ENCODE results near the gene TRIM56.
"Not testable (repeated sequence)": the region's sequence is repeated elsewhere in the genome, so short reads cannot be mapped to it uniquely, and the experiment has no call there.

The TRIM56 gene

DNA sequence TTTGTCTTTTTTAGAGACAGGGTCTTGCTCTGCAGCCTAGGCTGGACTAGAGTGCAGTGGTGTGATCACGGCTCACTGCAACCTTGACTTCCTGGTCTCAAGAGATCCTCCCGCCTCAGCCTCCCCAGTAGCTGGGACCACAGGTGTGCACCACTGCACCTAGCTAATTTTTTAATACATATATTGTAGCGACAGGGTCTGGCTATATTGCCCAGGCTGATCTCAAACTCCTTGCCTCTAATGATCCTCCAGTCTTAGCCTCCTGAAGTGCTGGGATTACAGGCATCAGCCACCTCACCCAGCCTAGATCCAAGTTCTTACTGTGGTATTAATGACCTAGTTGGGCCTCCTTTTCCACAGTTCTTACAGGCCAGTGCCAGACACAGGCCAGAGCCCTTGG lies 29.9 kb downstream of the TRIM56 start:
- DNase-seq = no peak

DNA sequence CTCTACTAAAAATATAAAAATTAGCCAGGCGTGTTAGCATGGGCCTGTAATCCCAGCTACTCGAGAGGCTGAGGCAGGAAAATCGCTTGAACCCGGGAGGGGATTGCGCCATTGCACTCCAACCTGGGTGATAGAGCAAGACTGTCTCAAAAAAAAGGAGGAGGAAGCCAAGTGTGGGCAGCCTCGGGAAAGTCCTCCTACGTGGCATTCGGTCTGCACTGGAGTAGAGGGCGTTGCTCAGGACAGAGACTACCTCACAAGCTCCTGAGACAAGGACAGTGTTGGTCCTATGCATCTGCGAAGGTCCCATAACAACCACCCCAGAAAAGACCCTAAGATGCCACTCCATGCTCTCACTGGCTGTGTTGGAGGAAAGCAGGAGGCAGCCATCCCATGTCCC lies 31.6 kb downstream of the TRIM56 start:
- no peak for DNase-seq

DNA sequence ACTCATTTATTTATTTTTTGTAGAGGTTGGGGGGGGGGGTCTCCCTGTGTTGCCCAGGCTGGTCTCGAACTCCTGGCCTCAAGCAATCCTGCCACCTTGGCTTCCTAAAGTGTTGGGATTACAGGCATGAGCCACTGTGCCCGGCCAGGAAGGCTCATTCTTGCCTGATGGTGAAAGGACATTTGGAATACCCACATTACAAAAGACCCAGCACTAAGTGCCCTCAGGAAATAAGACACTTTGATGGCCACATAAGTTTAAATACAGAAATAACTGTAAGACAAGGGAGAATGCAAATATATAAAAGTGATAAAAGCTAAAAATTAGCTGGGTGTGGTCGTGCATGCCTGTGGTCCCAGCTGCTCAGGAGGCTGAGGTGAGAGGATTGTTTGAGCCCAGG lies 33.6 kb downstream of the TRIM56 start:
- DNase-seq = no peak

DNA sequence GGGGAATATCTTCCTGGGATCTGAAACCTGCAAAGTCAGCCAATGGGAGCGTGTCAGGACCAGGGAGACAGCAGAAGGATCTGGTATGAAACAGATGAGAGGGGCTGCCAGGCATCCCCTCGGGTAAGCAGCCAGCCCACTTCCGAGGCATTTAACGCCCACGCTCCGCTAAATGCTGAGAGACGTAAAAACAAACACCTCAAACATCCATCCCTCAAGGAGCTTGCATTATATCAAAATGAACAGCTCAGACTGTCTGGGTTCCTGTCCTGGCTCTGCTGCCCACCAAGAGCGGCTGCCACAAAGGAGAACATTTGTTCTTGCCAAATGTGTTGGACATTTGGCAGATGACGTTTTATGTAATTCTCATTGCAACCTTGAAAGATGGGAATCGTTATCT lies 34.6 kb downstream of the TRIM56 start:
- no peak for DNase-seq

DNA sequence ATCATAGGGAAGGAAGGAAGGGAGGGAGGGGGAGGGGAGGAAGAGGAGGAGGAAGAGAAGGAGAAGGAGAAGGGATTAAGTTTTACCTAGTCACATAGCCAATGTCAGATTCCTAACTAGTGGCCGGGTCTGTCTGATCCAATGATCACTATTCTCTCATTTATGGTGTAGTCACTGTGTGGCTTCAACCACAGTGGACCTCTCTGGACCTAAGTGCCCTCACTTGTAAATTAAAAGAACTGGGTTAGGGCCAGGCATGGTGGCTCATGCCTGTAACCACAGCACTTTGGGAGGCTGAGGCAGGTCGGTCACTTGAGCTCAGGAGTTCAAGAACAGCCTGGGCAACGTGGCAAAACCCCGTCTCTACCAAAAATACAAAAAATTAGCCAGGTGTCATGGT lies 35.0 kb downstream of the TRIM56 start:
- DNase-seq = no peak

DNA sequence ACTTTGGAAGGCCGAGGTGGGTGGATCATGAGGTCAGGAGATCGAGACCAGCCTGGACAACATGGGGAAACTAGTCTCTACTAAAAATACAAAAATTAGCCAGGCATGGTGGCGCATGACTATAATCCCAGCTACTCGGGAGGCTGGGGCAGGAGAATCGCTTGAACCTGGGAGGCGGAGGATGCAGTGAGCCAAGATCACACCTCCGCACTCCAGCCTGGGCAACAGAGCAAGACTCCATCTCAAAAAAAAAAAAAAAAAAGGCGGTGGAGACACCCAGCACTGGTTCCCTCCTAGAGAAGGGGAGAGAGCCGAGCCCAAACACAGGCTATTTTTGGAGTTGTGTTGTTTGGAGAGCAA lies 36.3 kb downstream of the TRIM56 start:
- DNase-seq = not testable (repeated sequence)

DNA sequence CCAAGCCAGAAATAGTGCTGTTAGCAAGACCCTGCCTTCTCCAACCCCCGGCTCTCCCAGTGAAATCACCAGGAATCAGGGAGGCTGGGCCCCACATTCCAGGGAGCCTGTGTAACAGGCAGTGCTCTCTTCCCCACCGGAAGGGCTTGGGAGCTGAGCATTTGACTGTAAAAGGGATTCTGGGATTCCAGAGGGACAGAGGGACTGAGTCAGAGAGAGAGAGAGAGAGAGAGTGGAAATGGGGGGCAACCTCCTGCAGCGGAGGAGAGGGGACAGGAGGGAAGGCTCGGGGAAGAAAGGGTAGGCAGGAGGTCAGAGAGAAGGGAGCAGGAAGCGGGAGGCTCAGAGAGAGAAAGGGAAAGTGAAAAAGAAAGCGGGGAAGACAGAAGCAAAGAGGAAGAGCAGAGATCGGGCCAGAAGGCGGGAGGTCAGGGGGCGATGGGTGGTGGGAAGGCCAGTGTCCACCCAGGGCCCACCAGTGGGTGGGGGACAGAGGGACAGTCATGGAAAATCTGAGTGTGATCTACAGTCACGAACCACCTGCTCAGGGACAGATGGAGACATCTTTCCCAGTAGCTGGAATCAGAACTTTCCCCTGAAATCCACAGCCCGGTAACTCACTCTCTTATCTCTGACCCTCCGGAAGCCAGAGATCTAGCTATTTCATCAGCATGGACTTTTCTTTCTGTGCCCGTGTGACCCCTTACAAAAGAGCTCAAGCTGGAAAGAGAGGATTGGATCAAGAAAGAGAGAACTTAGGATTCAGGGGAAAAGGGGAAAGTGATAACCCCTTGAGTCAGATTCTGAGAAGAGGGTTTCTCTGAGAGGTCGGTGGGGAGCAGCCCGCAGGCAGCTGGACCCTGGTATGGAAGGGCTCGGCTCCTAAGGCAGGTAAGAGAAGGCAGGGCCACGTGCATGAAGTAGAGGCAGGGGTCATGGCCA lies 37.0 kb downstream of the TRIM56 start:
- no peak for DNase-seq

DNA sequence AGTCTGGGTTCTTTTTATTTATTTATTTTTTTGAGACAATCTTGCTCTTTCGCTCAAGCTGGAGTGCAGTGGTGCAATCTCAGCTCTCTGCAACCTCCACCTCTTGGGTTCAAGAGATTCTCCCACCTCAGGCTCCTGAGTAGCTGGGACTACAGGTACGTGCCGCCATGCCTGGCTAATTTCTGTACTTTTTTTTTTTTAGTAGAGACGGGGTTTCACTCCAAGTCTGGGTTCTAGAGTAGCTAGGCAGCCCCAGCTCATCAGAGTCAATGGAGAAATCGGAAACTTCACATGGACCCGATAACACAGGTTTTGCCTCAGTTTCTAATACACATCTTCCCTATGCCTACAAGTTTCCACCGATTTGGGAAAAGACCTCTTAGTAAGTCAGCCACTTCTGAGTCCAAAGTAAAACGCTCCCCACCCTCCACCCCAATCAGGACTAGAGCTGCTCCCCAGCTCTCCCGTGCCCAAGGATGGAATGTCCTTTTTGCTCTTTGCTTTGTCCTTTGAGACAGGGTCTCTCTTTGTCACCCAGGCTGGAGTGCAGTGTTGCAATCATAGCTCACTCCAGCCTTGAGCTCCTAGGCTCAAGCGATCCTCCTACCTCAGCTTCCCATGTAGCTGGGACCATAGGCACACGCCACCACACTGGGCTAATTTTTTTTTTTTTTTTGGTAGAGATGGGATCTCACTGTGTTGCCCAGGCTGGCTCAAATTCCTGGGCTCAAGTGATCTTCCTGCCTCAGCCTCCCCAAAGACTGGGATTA lies 37.8 kb downstream of the TRIM56 start:
- no peak for DNase-seq

DNA sequence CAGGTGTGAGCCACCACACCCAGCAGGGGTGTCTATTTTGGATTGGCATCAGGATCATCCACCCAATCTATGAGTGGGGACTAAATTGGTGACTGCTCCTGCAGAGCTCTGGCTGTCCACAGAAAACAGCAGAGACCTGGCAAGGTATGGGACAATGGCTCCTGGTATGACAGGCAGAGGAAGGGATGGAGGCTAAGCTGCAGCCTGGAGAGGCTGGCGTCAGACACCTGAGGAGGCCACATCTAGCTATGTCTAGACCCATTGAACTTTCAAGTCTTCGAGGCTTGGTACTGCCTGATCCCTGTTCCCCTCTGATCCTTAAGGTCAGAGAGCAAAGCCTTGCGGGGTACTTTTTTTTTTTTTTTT lies 38.4 kb downstream of the TRIM56 start:
- no peak for DNase-seq

DNA sequence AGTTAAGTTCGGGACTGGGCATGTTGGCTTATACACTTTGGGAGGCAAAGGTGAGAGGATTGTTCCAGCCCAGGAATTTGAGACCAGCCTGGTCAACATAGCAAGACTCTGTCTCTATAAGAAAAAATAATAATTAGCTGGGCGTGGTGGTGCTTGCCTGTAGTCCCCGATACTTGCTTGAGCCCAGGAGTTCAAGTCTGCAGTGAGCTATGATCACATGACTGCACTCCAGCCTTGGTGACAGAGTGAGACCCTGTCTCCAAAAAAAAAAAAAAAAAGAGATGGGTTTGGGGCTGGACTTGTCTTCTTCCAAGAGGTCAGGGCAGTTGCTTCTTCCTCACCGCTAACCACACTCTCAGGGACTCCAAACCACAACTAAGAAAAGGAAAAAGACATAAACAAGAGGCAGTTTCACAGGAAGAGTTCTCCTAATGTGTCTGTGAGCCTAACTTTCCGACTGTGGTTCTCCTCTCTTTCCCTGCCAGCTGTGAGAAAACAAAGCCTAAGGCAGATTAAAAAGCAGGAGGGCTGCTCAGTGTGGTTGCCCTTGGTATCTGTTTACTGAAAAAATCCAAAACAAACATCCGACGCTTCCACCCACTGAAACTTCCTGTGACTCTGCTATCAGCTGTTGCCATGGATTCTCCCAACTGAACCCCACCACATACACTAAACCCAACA lies 39.2 kb downstream of the TRIM56 start:
- DNase-seq = no peak

DNA sequence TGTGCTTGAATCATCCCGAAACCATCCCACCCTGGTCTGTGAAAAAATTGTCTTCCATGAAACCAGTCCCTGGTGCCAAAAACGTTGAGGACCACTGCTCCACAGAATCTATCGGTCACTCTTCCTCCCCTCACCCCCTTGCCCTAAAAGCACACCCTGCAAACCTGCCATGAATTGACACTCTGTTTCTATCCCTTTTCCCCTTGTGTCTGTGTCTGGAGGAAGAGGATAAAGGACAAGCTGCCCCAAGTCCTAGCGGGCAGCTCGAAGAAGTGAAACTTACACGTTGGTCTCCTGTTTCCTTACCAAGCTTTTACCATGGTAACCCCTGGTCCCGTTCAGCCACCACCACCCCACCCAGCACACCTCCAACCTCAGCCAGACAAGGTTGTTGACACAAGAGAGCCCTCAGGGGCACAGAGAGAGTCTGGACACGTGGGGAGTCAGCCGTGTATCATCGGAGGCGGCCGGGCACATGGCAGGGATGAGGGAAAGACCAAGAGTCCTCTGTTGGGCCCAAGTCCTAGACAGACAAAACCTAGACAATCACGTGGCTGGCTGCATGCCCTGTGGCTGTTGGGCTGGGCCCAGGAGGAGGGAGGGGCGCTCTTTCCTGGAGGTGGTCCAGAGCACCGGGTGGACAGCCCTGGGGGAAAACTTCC lies 40.8 kb downstream of the TRIM56 start:
- DNase-seq = peak; percentile 12

DNA sequence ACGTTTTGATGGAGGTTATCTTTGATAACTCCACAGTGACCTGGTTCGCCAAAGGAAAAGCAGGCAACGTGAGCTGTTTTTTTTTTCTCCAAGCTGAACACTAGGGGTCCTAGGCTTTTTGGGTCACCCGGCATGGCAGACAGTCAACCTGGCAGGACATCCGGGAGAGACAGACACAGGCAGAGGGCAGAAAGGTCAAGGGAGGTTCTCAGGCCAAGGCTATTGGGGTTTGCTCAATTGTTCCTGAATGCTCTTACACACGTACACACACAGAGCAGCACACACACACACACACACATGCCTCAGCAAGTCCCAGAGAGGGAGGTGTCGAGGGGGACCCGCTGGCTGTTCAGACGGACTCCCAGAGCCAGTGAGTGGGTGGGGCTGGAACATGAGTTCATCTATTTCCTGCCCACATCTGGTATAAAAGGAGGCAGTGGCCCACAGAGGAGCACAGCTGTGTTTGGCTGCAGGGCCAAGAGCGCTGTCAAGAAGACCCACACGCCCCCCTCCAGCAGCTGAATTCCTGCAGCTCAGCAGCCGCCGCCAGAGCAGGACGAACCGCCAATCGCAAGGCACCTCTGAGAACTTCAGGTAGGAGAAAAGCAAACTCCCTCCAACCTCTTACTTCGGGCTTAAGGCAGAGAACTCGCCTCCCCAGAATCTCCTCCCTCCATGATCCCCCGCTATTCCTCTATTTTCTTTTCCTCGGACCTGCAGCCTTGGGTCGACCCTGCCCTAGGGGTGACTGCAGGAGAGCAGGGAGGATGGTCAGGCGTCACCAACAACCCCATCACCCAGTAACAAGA lies 41.6 kb downstream of the TRIM56 start, which contains the start of gene SERPINE1:
SERPINE1 (plus strand) TSS at position 454 of the 809 bp plus-strand sequence. CDS start 1,290 bp downstream, outside the sequence.
- peak; percentile 27 for DNase-seq

DNA sequence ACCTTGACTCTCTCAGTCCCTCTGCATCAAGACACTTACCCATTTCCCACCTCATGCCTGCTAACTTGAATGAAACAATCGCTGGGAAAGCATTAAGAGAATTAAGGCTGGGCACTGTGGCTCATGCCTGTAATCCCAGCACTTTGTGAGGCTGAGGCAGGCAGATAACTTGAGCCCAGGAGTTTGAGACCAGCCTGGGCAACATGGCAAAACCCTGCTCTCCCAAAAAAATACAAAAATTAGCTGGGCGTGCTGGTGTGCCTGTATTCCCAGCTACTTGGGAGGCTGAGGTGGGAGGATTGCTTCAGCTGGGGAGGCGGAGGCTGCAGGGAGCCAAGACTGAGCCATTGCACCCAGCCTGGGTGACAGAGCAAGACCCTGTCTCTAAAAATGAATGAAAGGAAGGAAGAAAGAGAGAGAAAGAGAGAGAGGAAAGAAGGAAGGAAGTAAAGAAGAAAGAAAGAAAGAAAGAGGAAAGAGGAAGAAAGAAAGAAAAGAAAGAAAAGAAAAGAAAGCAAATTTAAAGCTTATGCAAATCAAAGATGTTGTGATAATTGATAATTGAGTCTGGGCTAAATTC lies 42.3 kb downstream of the TRIM56 start:
- DNase-seq = no peak

DNA sequence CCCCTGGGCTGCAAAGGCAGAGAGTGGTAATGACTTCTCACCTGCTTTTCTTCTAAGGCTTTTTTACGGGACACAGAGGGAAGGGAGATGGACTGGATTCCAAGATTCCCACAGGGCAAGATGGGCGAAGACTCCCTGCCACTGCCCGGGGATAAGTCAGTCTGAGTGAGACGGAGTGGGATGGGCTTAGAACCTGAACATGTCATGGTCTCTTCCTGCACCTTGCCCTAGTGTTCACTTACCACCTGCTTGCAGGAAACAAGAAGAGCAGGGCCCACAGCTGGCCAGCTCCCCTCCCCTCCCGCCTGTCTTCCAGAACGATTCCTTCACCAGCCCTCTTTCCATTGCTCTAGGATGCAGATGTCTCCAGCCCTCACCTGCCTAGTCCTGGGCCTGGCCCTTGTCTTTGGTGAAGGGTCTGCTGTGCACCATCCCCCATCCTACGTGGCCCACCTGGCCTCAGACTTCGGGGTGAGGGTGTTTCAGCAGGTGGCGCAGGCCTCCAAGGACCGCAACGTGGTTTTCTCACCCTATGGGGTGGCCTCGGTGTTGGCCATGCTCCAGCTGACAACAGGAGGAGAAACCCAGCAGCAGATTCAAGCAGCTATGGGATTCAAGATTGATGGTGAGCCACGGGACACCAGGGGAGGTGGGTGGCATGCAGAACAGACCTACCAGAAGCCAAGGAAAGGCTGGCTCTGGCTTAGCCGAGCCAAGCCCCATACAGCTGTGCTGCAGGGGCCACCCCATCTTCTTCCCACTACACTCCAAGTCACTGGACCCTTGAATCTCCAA lies 43.0 kb downstream of the TRIM56 start:
- DNase-seq = no peak

DNA sequence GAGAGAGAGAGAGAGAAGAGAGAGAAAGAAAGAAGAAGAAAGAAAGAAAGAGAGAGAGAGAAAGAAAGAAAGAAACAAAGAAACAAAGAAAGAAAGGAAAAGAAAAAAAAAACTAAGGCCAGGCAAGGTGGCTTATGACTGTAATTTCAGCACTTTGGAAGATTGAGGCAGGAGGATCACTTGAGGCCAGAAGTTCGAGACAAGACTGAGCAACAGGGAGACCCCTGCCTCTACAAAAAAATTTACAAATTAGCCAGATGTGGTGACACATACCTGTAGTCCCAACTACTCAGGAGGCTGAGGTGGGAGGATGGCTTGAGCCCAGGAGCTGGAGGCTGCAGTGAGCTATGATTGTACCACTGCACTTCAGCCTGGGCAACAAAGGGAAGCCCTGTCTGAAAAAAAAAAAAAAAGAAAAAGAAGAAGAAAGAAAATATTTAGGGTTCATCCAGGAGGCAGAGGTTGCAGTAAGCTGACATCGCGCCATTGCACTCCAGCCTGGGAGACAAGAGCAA lies 44.4 kb downstream of the TRIM56 start:
- DNase-seq = no peak

DNA sequence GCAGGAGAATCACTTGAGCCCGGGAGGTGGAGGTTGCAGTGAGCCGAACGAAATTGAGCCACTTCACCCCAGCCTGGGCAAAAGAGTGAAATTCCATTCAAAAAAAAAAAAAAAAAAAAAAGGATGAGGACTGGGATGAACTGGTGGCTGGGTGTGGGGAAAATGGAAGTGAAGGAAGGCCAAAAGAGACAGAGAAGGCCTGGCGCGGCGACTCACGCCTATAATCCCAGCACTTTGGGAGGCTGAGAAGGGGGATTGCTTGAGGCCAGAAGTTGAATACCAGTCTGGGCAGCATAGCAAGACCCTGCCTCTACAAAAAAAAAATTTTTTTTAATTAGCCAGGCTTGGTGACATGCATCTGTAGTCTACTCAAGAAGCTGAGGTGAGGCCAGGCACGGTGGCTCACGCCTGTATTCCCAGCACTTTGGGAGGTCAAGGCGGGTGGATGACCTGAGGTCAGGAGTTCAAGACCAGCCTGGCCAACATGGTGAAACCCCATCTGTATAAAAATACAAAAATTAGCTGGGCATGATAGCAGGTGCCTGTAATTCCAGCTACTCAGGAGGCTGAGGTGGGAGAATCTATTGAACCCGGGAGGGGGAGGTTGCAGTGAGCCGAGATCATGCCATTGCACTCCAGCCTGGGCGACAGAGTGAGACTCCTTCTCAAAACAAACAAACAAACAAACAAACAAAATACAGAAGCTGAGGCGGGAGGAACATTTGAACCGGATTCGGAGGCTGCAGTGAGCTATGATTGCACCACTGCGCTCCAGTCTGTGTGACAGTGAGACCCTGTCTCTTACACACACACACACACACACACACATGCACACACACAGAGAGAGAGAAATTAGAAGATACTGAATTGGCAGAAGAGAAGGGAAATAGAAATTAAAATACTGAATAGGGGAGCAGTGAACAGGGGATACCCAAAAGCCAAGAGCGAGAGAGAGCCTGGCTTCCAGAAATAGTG lies 47.6 kb downstream of the TRIM56 start:
- DNase-seq = not testable (repeated sequence)

DNA sequence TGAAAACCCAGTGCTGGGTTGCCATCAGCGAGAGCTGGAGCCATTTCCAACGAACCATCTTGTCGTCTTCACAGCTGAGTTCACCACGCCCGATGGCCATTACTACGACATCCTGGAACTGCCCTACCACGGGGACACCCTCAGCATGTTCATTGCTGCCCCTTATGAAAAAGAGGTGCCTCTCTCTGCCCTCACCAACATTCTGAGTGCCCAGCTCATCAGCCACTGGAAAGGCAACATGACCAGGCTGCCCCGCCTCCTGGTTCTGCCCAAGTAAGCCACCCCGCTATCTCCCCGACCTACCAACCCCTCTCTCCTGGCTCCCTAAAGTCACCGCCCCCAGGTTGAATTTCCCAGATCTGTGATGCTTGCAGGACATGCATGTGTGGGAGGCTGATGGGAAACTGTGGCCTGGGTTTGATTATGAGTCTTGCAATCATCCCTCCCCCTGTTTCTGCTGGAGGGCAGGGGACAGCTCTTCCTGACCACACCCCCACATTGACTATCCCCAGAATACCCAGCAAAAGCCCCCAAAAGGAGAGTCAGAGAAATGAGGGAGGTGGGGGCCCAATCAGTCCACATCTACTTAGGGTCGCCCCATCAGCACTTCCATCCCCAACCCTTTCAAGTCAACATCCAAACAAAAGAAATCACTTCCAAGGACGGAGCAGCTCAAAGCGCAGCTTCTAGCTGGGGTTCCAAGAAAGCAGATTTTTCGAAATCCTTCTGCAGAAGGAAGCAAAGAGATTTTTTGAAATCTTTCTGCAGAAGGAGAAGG lies 48.5 kb downstream of the TRIM56 start:
- no peak for DNase-seq

DNA sequence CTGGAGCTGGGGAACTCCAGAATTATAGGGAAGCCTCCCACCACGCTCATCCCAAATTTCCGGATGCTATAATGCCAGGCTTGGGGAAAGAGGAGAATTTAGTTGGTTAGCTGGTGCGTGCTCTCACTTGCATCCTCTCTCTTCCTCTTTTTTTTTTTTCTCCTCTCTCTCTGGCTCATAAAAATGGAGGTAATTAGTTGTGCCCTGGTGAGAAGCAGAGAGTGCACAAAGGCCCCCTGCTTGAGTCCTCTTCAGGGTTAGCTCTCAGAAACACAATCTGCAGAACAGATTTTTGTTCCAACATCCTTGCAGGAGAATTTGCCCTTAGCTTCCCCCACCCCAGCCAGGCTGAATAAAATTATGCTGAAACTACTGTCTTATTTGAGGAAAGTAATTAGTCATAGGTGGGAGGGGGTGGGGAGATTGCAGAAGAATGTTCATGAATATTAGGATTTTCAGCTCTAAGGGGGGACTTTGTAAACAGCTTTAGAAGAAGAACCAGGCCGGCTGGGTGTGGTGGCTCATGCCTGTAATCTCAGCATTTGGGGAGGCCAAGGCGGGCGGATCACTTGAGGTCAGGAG lies 49.2 kb downstream of the TRIM56 start:
- DNase-seq = no peak

Measured in NCI-H2029 (cell line).